GM12874 (cell line): Measurements from ENCODE around the gene LITAF.

ENCODE experiments used
- TF ChIP-seq, protein P1 (sequence below): IDR thresholded peaks from 2 replicates; pipeline ENCODE4 v1.5.1; 2011; ENCODE audit warnings: low read depth, mild to moderate bottlenecking, control low read depth, low read length, moderate library complexity; ENCODE audit not compliant: insufficient read depth

LITAF gene

DNA sequence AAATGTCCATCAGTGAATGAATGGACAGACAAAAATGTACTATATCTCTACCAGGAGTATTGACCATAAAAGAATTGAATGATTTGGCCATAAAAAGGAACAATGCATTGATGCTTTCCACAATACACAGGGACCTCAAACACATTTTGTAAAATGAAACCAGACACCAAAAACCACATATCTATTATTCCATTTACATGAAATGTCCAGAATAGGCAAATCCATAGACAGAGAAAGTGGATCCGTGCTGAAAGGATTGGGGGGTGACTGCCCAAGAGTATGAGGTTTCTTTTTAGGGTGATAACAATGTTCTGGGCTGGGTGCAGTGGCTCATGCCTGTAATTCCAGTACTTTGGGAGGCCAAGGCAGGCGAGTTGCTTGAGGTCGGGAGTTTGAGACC, 6.9 kb upstream of the LITAF start:
- TF ChIP-seq, protein P1, sequence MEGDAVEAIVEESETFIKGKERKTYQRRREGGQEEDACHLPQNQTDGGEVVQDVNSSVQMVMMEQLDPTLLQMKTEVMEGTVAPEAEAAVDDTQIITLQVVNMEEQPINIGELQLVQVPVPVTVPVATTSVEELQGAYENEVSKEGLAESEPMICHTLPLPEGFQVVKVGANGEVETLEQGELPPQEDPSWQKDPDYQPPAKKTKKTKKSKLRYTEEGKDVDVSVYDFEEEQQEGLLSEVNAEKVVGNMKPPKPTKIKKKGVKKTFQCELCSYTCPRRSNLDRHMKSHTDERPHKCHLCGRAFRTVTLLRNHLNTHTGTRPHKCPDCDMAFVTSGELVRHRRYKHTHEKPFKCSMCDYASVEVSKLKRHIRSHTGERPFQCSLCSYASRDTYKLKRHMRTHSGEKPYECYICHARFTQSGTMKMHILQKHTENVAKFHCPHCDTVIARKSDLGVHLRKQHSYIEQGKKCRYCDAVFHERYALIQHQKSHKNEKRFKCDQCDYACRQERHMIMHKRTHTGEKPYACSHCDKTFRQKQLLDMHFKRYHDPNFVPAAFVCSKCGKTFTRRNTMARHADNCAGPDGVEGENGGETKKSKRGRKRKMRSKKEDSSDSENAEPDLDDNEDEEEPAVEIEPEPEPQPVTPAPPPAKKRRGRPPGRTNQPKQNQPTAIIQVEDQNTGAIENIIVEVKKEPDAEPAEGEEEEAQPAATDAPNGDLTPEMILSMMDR, result no peak

DNA sequence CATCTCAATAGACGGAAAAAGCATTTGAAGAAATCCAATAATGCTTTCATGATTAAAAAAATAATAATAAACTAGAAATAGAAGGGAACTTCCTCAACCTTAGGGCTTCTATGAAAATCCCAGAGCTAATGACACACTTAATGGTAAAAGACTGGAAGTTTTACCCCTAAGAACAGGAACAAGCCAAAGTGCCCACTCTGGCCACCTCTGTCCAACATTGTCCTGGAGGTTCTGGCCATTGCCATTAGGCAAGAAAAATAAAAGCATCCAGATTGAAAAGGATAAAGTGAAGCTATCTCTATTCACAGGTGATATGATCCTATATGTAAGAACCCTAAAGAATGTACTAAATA, 2.5 kb upstream of the LITAF start:
- TF ChIP-seq, protein P1, result no peak

DNA sequence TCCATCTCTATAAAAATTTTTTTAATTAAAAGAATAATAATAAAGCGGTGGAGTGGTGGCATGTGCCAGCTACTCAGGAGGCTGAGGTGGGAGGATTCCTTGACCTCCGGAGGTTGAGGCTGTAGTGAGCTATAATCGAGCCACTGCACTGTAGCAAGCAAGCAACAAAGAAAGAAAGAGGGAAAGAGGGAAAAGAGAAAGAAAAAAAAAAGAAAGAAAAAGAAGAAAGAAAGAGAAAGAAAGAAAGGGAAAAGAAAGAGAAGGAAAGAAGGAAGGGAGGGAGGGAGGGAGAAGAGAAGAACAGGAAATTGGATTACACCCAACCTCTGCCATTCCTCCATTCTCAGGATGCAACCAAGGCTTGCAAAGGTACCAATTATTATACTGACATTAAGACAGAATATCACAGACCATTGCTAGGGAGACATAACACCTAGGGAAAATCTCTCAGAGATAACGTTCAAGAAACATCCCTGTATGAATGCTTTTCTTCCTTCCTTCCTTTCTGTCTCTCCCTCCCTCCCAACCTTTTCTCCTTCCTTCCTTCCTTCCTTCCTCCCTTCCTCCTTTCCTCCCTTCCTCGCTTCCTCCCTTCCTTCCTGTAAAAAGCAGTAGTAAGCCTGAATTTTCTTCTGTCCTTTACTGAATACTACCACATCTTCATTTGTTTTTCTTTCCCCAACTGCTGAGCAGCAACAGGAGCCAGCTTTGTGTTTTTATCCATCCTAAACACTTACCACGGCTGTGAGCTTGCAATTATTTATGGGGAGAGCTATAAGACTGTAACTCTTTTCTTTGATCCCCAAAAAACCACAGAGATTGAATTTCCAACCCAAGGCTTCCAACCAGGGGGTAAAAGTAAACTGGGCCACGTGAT, 1.8 kb upstream of the LITAF start:
- TF ChIP-seq, protein P1, result no peak

DNA sequence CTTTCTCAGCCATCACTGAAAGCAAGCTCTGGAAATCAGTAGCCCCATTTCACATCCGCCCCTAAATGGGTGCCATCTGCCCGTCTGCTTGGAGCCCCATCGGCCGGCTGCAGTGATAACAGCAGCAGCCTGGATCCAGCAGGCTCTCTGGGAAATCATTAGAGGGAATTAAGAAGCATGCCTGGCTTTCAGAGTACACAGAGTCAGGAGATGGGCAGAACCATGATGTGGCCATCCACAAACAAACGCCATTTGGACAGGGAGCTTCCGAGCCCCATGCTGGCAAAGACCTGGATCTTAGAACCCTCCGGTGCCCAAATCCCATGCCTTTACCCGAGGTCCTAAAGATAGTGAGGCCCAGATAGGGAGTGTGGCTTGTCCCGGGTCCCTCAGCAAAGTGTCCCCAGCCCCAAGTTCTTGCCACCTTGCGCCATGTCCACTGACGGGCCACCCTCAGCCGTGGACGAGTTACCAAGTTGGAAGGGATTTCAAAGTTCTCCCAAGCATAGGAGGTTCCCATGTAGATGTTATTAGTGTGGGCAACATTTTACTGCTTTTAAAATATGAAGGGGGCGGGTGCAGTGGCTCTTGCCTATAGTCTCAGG, 1.0 kb upstream of the LITAF start:
- TF ChIP-seq, protein P1, result no peak

DNA sequence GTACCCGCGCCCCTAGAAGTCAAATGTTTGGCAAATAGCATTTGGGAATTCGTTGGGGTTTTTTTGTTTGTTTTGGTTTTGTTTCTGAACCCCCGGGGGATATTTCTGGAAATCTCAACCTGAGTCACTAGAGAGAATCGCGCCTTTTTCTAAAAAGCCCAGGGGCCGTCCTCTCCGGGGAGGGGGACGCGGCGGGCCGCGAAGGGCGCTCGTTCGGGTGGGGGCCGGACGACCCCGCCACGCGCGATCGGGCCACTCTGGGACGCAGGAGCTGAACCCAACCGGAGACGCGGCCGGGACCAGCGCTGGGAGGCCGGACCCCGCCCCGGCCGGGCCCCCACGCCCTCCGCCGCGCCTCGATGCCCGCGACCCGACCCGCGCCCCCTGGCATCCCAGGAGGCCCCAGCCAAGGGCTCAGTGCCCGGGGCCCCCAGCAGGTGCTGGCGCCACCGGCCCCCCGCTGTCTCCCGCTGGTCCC, 302 bp downstream of the LITAF start:
- TF ChIP-seq, protein P1, result no peak

DNA sequence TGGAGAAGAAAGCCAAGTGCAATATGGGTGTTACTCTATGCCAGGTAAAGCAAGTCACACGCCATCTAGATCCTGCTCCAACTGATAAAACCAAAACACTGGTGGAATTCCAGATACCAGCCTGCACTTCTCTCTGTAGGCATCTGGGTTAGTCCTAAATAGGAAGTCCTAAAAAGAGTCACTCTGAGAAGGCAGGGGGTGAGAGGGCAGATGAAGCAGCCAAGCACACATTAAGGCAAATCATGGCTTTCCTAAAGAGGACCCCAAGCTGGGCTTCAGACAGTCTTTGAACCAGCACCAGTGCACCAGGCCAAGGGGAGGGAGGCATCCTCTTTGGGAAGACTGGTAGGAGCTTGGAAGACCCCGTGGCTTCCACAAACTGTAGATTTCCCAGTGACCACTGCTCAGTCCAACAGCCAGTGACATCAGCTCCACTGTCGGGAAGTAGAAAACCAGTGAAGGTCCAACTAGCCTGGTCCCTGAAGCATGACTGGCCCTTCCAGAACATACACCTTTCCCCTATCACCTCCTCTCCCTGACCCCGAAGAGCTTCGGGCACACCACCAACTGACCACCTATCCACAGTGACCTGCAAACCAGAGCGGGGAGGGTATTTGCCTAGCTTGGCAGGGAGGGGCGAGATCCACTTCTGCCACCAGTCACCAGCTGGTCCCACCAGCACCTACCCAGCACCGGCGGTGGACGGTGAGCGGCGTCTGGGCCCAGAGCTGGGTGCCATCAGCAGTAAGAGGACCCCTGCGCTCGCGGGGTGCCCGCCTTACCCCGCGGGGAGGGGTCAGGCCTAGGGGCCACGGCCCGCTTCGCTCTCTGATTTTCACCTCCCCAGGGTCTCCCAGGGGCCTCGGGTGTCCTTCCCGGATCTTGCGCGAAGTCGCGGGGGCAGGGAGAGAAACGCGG, 1.0 kb downstream of the LITAF start:
- TF ChIP-seq, protein P1, result no peak
